ENCODE measurements around the gene PER2.

PER2 gene

GRCh38 chr2:238243496-238244076 lies 44.8 kb downstream of the PER2 start:
- FAIRE-seq, result no peak

GRCh38 chr2:238242731-238243495 lies 45.5 kb downstream of the PER2 start:
- FAIRE-seq, result no peak

- no peak for FAIRE-seq
These were observed 46.4 kb downstream of the PER2 start for GRCh38 chr2:238241970-238242369.

GRCh38 chr2:238240757-238241711 lies 47.4 kb downstream of the PER2 start:
- FAIRE-seq, result no peak

- no peak for FAIRE-seq
These were observed 48.3 kb downstream of the PER2 start, which contains the start of gene HES6 for GRCh38 chr2:238239863-238240756. HES6 (minus strand) TSS chr2:238240038; CDS start chr2:238239905, 133 bp downstream.

- no peak for FAIRE-seq
These were observed 48.9 kb downstream of the PER2 start for GRCh38 chr2:238239543-238239862.

DNA sequence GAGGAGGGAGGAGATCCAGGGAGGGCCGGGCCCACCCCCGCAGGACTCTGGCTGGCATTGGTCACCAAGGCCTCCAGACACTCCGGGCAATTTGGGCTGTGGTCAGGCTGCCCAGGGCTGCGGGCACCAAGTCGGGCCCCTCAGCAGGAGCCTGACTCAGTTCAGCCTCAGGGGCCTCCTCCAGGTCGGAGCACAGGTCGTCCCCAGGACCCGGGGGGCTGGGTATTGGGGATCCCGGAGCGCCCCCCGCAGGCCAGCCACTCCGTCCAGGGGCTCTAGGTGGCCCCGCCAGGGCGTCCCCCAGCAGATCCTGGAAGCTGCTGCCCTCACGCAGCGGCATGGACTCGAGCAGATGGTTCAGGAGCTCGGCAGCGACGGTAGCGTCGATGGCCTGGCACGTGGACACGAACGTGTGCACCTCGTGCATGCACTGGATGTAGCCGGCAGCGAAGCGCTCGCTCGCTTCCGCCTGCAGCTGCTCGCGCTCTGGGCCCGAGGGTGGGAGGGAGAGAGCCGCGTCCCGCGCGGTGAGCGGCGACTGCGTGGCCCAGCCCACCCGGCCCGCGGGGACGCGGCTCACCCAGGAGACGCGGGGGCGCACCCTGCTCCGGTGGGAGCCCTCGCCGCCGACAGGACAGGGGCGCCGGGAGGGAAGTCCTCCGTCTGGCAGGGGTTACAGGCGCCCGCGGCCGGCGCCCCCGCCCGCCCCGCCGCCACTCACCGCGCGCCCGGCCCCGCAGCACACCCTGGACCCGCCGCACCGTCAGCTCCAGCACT lies 49.5 kb downstream of the PER2 start:
- no peak for FAIRE-seq

DNA sequence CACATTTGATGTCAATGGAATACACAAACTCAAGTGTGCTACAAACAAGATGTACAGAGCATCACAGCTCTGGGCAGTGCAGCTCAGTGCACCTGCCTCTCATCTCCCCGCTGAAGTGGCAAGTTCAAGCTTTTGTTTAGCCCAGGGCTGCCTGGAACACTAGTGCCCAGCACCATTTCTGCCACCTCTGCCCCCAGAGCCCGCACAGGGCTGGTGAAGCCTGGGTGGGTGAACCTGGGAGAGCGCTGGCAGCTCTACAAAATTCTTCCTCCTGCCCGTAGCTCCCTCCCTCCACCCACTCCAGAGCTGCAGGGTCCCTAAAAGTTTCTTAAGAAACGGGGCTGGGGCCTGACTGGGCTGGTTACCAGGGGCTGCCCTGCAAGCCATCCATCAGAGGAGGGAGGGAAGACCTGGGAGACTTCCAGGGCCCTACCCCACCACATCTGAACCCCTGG lies 50.1 kb downstream of the PER2 start:
- FAIRE-seq, result no peak

DNA sequence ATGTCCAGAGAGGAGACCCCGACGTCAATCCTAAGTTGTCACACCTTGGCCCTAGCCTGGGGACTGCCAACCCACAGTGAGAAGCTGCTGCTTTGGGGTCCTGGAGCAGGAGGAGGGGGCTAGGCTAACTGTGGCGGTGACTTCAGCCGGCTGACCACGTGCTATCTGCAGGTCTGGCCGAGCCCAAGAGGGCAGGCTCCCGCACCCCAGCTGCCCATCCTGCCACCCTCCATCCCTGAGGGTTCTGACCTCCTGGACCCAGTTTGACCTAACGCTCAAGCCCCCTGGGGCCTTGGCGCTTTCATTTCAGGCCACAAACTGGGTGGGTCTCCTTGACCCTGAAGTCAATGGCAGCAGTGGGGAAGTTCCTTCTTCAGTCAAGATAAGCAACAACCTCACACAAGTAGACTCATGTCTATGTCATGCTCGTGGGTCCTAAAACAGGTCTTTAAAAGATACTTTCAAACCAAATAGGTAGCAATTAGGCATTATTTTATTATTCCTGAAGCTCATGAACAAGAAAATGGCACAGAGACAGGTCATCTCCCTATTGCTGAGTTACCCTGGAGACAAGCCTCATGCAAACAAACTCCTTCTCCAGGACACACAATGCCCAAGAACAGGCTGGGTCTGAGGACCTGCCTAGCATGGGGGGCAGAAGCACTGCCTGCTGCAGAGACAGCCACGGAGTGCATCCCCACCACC lies 50.8 kb downstream of the PER2 start:
- FAIRE-seq, result no peak

- no peak for FAIRE-seq
These were observed 51.8 kb downstream of the PER2 start for GRCh38 chr2:238236571-238236970.

DNA sequence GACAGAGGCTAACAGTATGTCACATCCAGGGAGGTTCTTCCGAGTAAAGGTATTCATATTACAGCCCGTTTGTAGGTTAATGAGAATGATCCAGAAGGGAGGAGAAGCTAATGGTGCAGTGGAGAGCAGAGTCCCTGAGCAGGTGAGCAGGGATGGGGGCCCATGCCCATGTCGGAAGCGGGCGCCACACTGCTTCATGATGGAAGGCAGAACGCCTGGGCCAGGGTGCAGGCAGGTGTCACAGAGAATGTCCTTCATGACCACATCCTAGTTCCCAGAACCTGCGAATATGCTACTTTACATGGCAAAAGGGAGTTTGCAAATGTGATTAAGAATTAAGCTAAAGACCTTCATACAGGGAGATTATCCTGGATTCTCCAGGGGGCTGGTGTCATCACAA lies 52.6 kb downstream of the PER2 start:
- FAIRE-seq, result no peak

DNA sequence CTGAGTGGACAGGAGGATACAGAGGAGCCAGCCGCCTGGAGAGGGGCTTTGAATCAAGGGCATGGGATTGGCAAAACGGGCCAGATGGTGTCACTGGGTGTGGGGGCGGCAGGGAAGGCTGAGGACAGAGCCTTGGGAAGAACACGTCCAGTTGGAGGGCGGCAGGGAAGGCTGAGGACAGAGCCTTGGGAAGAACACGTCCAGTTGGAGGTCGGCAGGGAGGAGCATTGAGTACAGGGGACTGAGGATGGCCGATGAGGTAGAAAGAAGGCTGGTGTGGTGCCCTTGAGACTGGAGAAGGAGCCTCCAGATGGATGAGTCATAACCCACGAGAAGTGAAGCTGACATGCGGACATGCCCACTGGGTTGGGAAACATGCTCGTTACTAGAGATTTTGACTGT lies 53.1 kb downstream of the PER2 start:
- FAIRE-seq, result no peak

DNA sequence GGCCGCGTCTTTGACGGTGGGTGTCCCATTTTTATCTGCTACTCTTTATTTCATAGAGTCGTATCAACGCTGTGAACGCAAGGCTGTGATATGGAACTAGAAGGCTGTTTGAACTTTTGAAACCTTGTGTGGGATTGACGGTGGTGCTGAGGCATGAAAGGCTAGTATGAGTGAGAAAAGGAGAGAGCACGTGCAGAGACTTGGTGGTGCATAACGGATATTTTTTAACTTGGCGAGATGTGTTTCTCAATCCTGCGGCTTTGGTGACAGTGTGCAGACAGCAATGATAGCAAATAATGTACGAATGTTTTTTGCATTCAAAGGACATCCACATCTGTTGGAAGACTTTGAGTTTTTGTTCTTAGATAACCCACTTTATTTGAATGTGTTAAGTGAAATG lies 54.8 kb downstream of the PER2 start:
- FAIRE-seq, result no peak

DNA sequence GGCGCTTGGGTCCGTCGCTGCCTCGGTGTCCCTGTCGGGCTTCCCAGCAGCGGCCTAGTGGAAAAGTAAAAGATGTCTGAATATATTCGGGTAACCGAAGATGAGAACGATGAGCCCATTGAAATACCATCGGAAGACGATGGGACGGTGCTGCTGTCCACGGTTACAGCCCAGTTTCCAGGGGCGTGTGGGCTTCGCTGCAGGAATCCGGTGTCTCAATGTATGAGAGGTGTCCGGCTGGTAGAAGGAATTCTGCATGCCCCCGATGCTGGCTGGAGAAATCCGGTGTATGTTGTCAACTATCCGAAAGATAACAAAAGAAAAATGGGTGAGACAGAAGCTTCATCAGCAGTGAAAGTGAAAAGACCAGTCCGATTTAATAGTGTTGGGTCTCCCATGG lies 56.6 kb downstream of the PER2 start:
- no peak for FAIRE-seq

- no peak for FAIRE-seq
These were observed 57.1 kb downstream of the PER2 start for GRCh38 chr2:238231251-238231793.

DNA sequence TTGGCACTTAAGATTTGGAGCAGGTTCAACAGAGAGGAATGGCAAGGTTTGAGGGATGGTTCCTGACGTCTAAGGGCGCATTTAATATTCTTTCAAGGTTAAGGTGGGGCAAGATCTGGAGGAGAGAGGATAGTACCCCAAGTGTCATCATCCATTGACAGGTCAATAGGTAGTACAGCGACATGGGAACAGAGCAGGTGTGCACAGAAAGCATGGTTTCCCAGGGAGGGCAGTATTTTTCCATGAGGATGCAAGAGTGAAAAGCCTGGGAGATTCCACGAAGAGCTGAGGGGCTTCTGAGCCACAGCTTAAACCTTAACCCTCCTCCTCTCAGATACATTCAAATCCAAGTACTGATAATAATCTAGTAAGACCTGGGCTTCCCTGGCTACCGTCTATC lies 57.7 kb downstream of the PER2 start:
- no peak for FAIRE-seq

DNA sequence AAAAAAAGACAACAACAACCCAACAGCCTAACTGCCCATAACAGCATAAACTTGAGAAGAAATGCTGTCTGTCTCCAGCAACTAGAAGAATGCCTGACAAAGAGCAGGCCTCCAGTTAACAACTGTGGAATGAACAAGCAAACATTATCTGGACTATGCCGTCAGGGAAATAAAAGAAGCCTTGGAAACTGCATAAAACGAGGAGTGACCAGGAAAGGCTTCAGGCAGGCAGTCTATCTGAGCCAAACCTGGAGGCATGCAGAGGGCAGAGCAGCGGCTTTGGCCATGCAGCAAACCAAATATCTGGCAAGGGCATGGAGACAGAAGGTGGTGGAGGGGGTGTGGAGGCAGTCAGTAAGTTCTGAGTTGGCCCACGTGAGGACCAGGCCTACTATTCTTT lies 59.7 kb downstream of the PER2 start:
- FAIRE-seq, result no peak

GRCh38 chr2:238227587-238228032 lies 60.8 kb downstream of the PER2 start:
- no peak for FAIRE-seq

DNA sequence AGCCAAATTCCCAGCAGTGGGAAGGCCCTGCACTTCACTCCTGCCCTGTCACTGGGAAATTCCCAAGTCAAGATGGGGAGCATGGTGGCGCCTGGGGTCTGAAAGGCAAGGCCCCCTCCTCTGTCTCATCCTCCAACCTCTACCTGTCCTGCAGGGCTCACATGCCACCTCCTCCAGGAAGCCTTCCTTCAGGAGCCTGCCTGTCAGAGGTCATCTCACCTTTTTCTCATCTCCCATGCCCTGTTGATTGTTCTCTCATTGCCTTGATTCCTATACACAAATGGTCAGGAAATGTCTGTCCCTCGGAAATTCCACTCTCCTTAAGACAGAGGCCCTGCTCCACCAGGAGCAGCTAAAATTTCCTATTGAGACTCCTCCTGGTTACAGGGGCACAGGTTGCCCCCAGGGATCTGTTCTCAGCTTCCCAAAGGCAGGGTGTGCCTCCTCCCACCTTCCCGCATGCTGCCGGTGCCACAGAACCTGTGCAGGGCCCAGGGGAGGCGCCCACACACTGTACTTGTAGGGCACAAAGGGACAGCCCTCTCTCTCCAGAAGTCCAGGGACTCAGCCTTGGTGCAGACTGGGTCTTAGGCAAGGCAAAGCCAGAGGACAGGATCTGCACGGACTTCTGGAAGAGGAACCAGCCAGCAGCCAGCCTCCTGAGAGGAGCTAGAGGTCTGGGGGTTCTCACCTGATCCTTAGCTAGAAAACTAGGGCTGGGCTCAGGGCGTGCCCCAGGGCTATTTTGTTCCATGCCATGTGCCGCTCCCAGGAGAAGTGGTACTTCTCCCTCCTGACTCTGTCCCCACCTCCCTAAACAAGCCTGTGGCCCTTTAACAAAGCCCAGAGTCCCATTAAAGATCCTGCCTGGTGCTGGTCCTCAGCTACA lies 61.5 kb downstream of the PER2 start:
- no peak for FAIRE-seq

Data from islet of Langerhans (tissue), 1 donor.